ENCODE results near the gene ERICH6B.

The ERICH6B gene

DNA sequence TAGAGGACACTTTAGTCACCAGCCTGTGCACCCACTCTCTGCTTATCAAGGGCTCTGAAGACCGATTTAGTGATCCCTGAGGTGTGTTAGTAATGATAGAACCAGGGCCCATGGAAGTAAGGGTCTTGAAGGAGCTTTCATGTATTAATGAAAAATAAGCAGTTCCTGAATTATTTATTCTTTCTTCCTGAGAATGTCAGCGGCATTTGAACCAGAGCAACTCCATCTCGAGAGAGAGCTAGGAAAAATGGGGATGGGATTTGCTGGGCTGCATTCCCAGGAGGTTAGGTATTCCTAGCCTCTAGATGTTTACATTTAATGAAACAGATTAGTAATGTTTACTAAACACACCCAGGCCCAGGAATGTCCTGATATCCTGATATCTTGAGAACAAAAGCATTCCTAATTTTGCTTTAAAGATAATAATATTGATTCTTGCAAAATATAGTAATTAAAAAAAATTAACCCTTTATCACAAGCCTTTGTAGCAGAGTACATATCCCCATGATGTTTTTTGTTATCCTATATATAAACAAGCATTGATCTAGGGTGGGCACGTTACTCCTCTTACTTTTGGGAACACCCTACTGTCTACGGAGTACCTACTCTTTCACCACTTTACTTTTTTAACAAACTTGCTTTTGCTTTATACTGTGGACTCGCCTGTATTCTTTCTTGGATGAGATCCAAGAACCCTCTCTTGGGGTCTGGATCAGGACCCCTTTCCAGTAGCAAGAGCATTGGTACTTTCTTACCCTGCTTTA lies 87.7 kb downstream of the ERICH6B start:
- no peaks in the 10 kb centered on the region for H3K4me1 ChIP-seq (ENCODE audit: control insufficient read depth, low read length)
- no peaks in the 10 kb centered on the region for H3K9me2 ChIP-seq (replicated peaks; ENCODE audit: control insufficient read depth, low read length)
- H3K36me3 ChIP-seq (ENCODE audit: control insufficient read depth, low read length), result peaks cover 34% of the 10 kb centered on the region
- H3K27me3 ChIP-seq (ENCODE audit: control insufficient read depth, low read length), result no peaks in the 10 kb centered on the region
- H4K20me1 ChIP-seq (ENCODE audit: control insufficient read depth, insufficient read depth, low read depth, low read length), result no peaks in the 10 kb centered on the region
- no peaks in the 10 kb centered on the region for H3F3A ChIP-seq (ENCODE audit: control insufficient read depth, insufficient read depth)
- TF ChIP-seq, protein P1, sequence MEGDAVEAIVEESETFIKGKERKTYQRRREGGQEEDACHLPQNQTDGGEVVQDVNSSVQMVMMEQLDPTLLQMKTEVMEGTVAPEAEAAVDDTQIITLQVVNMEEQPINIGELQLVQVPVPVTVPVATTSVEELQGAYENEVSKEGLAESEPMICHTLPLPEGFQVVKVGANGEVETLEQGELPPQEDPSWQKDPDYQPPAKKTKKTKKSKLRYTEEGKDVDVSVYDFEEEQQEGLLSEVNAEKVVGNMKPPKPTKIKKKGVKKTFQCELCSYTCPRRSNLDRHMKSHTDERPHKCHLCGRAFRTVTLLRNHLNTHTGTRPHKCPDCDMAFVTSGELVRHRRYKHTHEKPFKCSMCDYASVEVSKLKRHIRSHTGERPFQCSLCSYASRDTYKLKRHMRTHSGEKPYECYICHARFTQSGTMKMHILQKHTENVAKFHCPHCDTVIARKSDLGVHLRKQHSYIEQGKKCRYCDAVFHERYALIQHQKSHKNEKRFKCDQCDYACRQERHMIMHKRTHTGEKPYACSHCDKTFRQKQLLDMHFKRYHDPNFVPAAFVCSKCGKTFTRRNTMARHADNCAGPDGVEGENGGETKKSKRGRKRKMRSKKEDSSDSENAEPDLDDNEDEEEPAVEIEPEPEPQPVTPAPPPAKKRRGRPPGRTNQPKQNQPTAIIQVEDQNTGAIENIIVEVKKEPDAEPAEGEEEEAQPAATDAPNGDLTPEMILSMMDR (IDR thresholded peaks at IDR 0.05; ENCODE audit: low read depth, low read length, poor library complexity, severe bottlenecking), result no peak
- no peak for TF ChIP-seq EZH2phosphoT487 (IDR thresholded peaks at IDR 0.05; ENCODE audit: borderline replicate concordance, low read length)
- H3K79me2 ChIP-seq (ENCODE audit: control insufficient read depth, low read length), result no peaks in the 10 kb centered on the region
- no peak overlapping the region for H3K27ac ChIP-seq (ENCODE audit: low read depth, low read length)
- H3K9me3 ChIP-seq (ENCODE audit: control insufficient read depth, insufficient read depth, low read length), result no peaks in the 10 kb centered on the region
- H3K4me2 ChIP-seq (ENCODE audit: low read length), result no peak overlapping the region
- H3K4me3 ChIP-seq (ENCODE audit: low read length), result no peak overlapping the region

DNA sequence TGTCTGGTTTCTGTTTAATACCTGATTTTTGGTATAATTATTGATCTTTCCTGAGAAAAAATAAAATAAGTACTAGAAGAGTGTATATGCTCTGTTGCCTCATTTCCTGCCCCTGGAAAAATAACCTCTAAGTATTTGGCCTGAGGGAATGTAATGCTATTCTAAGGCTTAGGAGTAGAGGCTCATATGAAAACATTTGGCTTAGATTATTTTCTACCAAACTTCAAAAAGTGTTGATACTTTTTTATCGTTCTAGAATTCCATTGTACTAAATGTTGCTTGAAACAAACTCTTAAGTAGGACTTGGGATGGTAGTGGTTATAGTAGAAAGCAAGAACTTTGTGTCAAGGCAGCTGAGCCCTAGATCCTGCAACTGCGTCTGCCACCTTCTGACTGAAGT lies 93.0 kb downstream of the ERICH6B start:
- no peaks in the 10 kb centered on the region for H3K9me3 ChIP-seq (ENCODE audit: control insufficient read depth, insufficient read depth, low read length)
- H3K27me3 ChIP-seq (ENCODE audit: control insufficient read depth, low read length), result no peaks in the 10 kb centered on the region
- no peak overlapping the region for H3K4me2 ChIP-seq (ENCODE audit: low read length)
- no peak overlapping the region for H3K27ac ChIP-seq (ENCODE audit: low read depth, low read length)
- peaks cover 47% of the 10 kb centered on the region for H3K36me3 ChIP-seq (ENCODE audit: control insufficient read depth, low read length)
- no peaks in the 10 kb centered on the region for H3K79me2 ChIP-seq (ENCODE audit: control insufficient read depth, low read length)
- no peaks in the 10 kb centered on the region for H4K20me1 ChIP-seq (ENCODE audit: control insufficient read depth, insufficient read depth, low read depth, low read length)
- H3K4me1 ChIP-seq (ENCODE audit: control insufficient read depth, low read length), result no peaks in the 10 kb centered on the region
- no peaks in the 10 kb centered on the region for H3F3A ChIP-seq (ENCODE audit: control insufficient read depth, insufficient read depth)
- no peak overlapping the region for H3K4me3 ChIP-seq (ENCODE audit: low read length)
- TF ChIP-seq, protein P1 (IDR thresholded peaks at IDR 0.05; ENCODE audit: low read depth, low read length, poor library complexity, severe bottlenecking), result no peak
- no peak for TF ChIP-seq EZH2phosphoT487 (IDR thresholded peaks at IDR 0.05; ENCODE audit: borderline replicate concordance, low read length)
- no peaks in the 10 kb centered on the region for H3K9me2 ChIP-seq (replicated peaks; ENCODE audit: control insufficient read depth, low read length)

DNA sequence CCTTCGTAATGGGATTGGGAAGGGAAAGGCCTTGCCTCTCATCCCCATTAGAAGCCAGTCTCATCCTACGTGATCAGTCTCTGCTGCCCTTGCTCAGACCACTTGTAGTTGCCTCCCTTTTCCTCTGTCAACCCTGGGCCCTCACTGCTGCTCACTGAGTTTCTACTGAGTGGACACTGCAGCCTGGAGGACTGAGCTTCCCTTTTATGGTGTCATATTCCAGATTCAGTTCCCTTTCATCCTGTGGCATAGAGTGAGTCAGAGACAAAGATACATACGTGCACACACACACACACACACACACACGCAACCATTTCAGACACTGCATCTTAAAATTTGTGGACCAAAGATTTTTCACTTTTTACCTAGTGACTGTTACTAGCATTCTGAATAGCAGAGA lies 94.2 kb downstream of the ERICH6B start:
- H3K36me3 ChIP-seq (ENCODE audit: control insufficient read depth, low read length), result peaks cover 52% of the 10 kb centered on the region

More for the DNA sequence above, 94.2 kb downstream of the ERICH6B start:
- Histone ChIP-seq H3K4me2 (ENCODE audit: low read length) (no peak overlapping the region), H3K9me2 (replicated peaks; ENCODE audit: control insufficient read depth, low read length) (no peaks in the 10 kb centered on the region), H3K79me2 (ENCODE audit: control insufficient read depth, low read length) (no peaks in the 10 kb centered on the region), H3K27ac (ENCODE audit: low read depth, low read length) (no peak overlapping the region), H3K27me3 (ENCODE audit: control insufficient read depth, low read length) (no peaks in the 10 kb centered on the region), H4K20me1 (ENCODE audit: control insufficient read depth, insufficient read depth, low read depth, low read length) (no peaks in the 10 kb centered on the region), H3K4me1 (ENCODE audit: control insufficient read depth, low read length) (no peaks in the 10 kb centered on the region), H3K9me3 (ENCODE audit: control insufficient read depth, insufficient read depth, low read length) (no peaks in the 10 kb centered on the region), H3F3A (ENCODE audit: control insufficient read depth, insufficient read depth) (no peaks in the 10 kb centered on the region), H3K4me3 (ENCODE audit: low read length) (no peak overlapping the region)
- TF ChIP-seq, protein P1 (IDR thresholded peaks at IDR 0.05; ENCODE audit: low read depth, low read length, poor library complexity, severe bottlenecking), result no peak
- no peak for TF ChIP-seq EZH2phosphoT487 (IDR thresholded peaks at IDR 0.05; ENCODE audit: borderline replicate concordance, low read length)
